ENCODE results near the gene ERBB2. TPM values are rescaled to one million over a fixed set of nuclear protein-coding genes. Genes with fewer than 3 reads are reported as not detected.

ERBB2 gene
- total and polyA plus RNA-seq, 9 of the 15 experiments (the other 6 are each of a cell fraction or from before 2014, with no cell fraction given): 0.74 to 5.6 (median 3.3) TPM

- H3K4me3 ChIP-seq: no peak overlapping the region
- WGBS (ENCODE audit: insufficient coverage, low coverage, missing lambda C conversion rate): 80% methylated on average over 7 of the region's 8 CpGs
- H3K4me2 ChIP-seq (ENCODE audit: insufficient read depth, low read length): no peak overlapping the region
- no peaks in the 10 kb centered on the region for H3K79me2 ChIP-seq (ENCODE audit: control insufficient read depth, insufficient read depth, low read length)
- H3K9me1 ChIP-seq (ENCODE audit: control insufficient read depth, insufficient read depth, low read length): no peaks in the 10 kb centered on the region
- BruUV-seq (replicated peaks): no TSS peak
- FAIRE-seq: no peak
- no peaks in the 10 kb centered on the region for H3K27me3 ChIP-seq (ENCODE audit: control insufficient read depth in 2 of 2, insufficient read depth in 2 of 2, low read length in 2 of 2)
- TF ChIP-seq GTF2A2 (tag; IDR thresholded peaks at IDR 0.05): no peak
- TF ChIP-seq FOS (IDR thresholded peaks at IDR 0.05; ENCODE audit: extremely low read depth, insufficient read length): no peak
- TF ChIP-seq GTF2B (IDR thresholded peaks at IDR 0.05; ENCODE audit: extremely low read depth, insufficient read length): no peak
- no peak for TF ChIP-seq ZNF75A (CRISPR knock-in tag; IDR thresholded peaks at IDR 0.05)
- no peak for TF ChIP-seq ESRRA (IDR thresholded peaks at IDR 0.05; ENCODE audit: borderline replicate concordance, low read depth)
- no peak for TF ChIP-seq NR3C1 (CRISPR knock-in tag; IDR thresholded peaks at IDR 0.05)
- no peak for TF ChIP-seq NFYB (IDR thresholded peaks at IDR 0.05; ENCODE audit: extremely low read depth, insufficient read length)
- no peak for TF ChIP-seq BCOR (IDR thresholded peaks at IDR 0.05)
- TF ChIP-seq MCM5 (IDR thresholded peaks at IDR 0.05; ENCODE audit: low read depth): no peak
- TF ChIP-seq ZNF133 (CRISPR knock-in tag; IDR thresholded peaks at IDR 0.05): no peak
- TF ChIP-seq ZBTB8A (IDR thresholded peaks at IDR 0.05; ENCODE audit: partially characterized antibody): no peak
- TF ChIP-seq OTX1 (CRISPR knock-in tag; IDR thresholded peaks at IDR 0.05): no peak
- no peak for TF ChIP-seq CREB5 (CRISPR knock-in tag; IDR thresholded peaks at IDR 0.05)
- no peak for TF ChIP-seq ZNF780A (CRISPR knock-in tag; IDR thresholded peaks at IDR 0.05)
- POLR2A ChIA-PET: interaction anchor here (1.5 kb wide), 1 partner anchor 9 kb away, joined by 5 read pairs; no protein-coding TSS in a partner anchor
- intact Hi-C loops (cut with micrococcal nuclease) (no loop called here), in situ Hi-C loops (cut with MboI) (no loop called here)
- peaks cover 56% of the 10 kb centered on the region; the same call in 1 of the 3 replicates for H3K36me3 ChIP-seq (ENCODE audit: control insufficient read depth, insufficient read depth, low read length)
- no peaks in the 10 kb centered on the region for H3K9me3 ChIP-seq (replicated peaks; ENCODE audit: control insufficient read depth, insufficient read depth, low read depth, low read length)
- H3K4me1 ChIP-seq (replicated peaks in 1 of 2; ENCODE audit: control insufficient read depth in 2 of 2, insufficient read depth in 2 of 2, low read length in 2 of 2): peaks cover 19 to 69% of the 10 kb centered on the region in 2 experiments
- no peaks in the 10 kb centered on the region for H4K20me1 ChIP-seq (replicated peaks; ENCODE audit: control insufficient read depth, insufficient read depth, low read length)
- DNase-seq (ENCODE audit: extremely low read depth in 1 of 4, low spot score in 3 of 4): no peak
- H3K27ac ChIP-seq (ENCODE audit: extremely low read depth, low read depth, low read length): no peak overlapping the region
- H2AFZ ChIP-seq (ENCODE audit: low read depth, low read length): no peak overlapping the region
- H3K9ac ChIP-seq (ENCODE audit: insufficient read depth in 1 of 2, low read depth in 2 of 2, low read length in 2 of 2): 0 out of 4 replicates have a peak overlapping the region, but pooled peaks of 1 of the 2 experiments have one; percentile 75
- CTCF ChIA-PET (ENCODE audit: low intra/inter-chr PET ratio): no interaction called here
- no peak for ATAC-seq
Measured at GRCh38 chr17:39661744-39662541, 37.9 kb upstream of the ERBB2 start.
